Stimulated activated CD8-positive, alpha-beta memory T cell treated with anti-CD3 and anti-CD28 coated beads, Interleukin-4, amount 100 ng/mL, for 4 hours (primary cell): Measurements from ENCODE around the gene INHA.

Experiments
- DNase-seq, 2 donors: peaks; one replicate each; pipeline ENCODE4 v3.0.0-alpha.2; 2020; ENCODE audit warnings: low read depth in 2 of 2, low spot score in 1 of 2

Gene INHA

GRCh38 chr2:219572237-219573001 is at the start of gene INHA:
INHA (plus strand) TSS chr2:219572310; CDS start chr2:219572375, 65 bp downstream.
- no peak for DNase-seq

GRCh38 chr2:219523031-219523671 is 49.0 kb upstream of the INHA start:
- DNase-seq = no peak

- no peak for DNase-seq
Observed at GRCh38 chr2:219524817-219525216, 47.3 kb upstream of the INHA start.

- DNase-seq = no peak
Observed at GRCh38 chr2:219525533-219526232, 46.4 kb upstream of the INHA start.

GRCh38 chr2:219526320-219527075 is 45.6 kb upstream of the INHA start:
- DNase-seq = no peak

GRCh38 chr2:219527076-219527394 is 45.1 kb upstream of the INHA start:
- no peak for DNase-seq

- DNase-seq = no peak
Observed at GRCh38 chr2:219527472-219527871, 44.6 kb upstream of the INHA start.

- peak; percentile 65 to 77 for DNase-seq
Observed at GRCh38 chr2:219530048-219530963, 41.8 kb upstream of the INHA start.

GRCh38 chr2:219531639-219532377 is 40.3 kb upstream of the INHA start:
- no peak for DNase-seq

GRCh38 chr2:219532378-219532649 is 39.8 kb upstream of the INHA start:
- DNase-seq = no peak

- DNase-seq = no peak
Observed at GRCh38 chr2:219533930-219534661, 38.0 kb upstream of the INHA start.

- no peak for DNase-seq
Observed at GRCh38 chr2:219536425-219536824, 35.7 kb upstream of the INHA start.

- no peak for DNase-seq
Observed at GRCh38 chr2:219536967-219537366, 35.1 kb upstream of the INHA start.

GRCh38 chr2:219537657-219538488 is 34.2 kb upstream of the INHA start:
- DNase-seq = no peak

- no peak for DNase-seq
Observed at GRCh38 chr2:219538504-219538951, 33.6 kb upstream of the INHA start.

- no peak for DNase-seq
Observed at GRCh38 chr2:219538956-219539788, 32.9 kb upstream of the INHA start.

GRCh38 chr2:219539926-219540678 is 32.0 kb upstream of the INHA start:
- no peak for DNase-seq
